Lower leg skin (tissue), 3 donors: ENCODE results near the gene RPL34.

Source experiments
- POLR2A ChIP-seq, 2 donors: fragments of 450-650 bp; IDR thresholded peaks; one replicate each; pipeline ENCODE4 v1.6.1; 2016 to 2017; ENCODE audit warnings: antibody characterized with exemption in 2 of 2, mild to moderate bottlenecking in 1 of 2, moderate library complexity in 1 of 2
- TF ChIP-seq, protein P1 (sequence below), 3 donors: fragments of 450-650 bp; IDR thresholded peaks; one replicate each; pipeline ENCODE4 v1.5.1; 2016; ENCODE audit warnings: antibody characterized with exemption in 3 of 3, mild to moderate bottlenecking in 3 of 3, moderate library complexity in 2 of 3

DNA sequence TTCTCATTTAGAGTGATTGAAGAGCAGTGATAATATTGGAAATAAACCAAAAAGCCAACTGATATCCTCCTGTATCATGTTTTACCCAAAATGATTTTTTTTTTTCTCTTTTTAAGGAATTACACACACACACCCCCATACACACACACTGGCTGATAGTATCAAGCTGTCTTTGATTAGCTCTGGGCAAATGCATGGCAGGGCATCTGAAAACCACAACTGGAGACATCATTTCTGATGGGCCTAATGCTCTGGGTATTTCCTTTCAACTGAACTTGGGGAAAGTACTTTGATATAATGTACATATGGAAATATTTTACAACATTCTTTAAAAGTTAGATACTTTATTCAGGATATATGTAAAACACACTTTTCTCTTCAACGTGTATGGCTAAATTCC is 15.9 kb downstream of the RPL34 start:
- TF ChIP-seq, protein P1, sequence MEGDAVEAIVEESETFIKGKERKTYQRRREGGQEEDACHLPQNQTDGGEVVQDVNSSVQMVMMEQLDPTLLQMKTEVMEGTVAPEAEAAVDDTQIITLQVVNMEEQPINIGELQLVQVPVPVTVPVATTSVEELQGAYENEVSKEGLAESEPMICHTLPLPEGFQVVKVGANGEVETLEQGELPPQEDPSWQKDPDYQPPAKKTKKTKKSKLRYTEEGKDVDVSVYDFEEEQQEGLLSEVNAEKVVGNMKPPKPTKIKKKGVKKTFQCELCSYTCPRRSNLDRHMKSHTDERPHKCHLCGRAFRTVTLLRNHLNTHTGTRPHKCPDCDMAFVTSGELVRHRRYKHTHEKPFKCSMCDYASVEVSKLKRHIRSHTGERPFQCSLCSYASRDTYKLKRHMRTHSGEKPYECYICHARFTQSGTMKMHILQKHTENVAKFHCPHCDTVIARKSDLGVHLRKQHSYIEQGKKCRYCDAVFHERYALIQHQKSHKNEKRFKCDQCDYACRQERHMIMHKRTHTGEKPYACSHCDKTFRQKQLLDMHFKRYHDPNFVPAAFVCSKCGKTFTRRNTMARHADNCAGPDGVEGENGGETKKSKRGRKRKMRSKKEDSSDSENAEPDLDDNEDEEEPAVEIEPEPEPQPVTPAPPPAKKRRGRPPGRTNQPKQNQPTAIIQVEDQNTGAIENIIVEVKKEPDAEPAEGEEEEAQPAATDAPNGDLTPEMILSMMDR (IDR thresholded peaks at IDR 0.05), result no peak
- no peak for TF ChIP-seq POLR2A (IDR thresholded peaks at IDR 0.05)
